A673 (cell line): Measurements from ENCODE around the gene KRT80. TPM values are rescaled to one million over a fixed set of nuclear protein-coding genes. Genes with fewer than 3 reads are reported as not detected.

Experiments
- BruUV-seq: library from RNA; stranded (reverse); fragments of 400-500 nt; replicated peaks from 2 replicates; lab custom pipeline; 2021; lab: Mats Ljungman, UMichigan
- CTCF ChIA-PET: fragments of 300-600 bp; sonication (Branson Sonifier 250); formaldehyde crosslinking; loops from one replicate; lab custom pipeline; 2022; ENCODE audit warnings: antibody characterized with exemption; lab: Charles Lee
- POLR2A ChIA-PET: fragments of 300-600 bp; sonication (Branson Sonifier 250); formaldehyde crosslinking; loops from one replicate; lab custom pipeline; 2022; ENCODE audit warnings: antibody characterized with exemption; ENCODE audit not compliant: low non-redundant PET; lab: Charles Lee
- DNase-seq: peaks from one replicate; pipeline ENCODE4 v3.0.0-alpha.2; 2015; ENCODE audit warnings: low spot score
- H3K27ac ChIP-seq: fragments of 200-600 bp; sonication (generic); 2 replicates; pipeline ENCODE4 v1.5.1; 2016; ENCODE audit warnings: mixed run types, low read depth, mild to moderate bottlenecking, mixed read lengths, antibody characterized with exemption, low read length; ENCODE audit not compliant: poor library complexity, severe bottlenecking
- H3K27me3 ChIP-seq: fragments of 200-600 bp; sonication (generic); replicated peaks from 2 replicates; pipeline ENCODE4 v1.6.1; 2017; ENCODE audit warnings: mixed run types, low read depth, mild to moderate bottlenecking, mixed read lengths, antibody characterized with exemption, low read length; ENCODE audit not compliant: insufficient read depth, poor library complexity
- H3K36me3 ChIP-seq: fragments of 200-600 bp; sonication (generic); 2 replicates; pipeline ENCODE4 v1.6.1; 2016; ENCODE audit warnings: mixed run types, mild to moderate bottlenecking, mixed read lengths, antibody characterized with exemption, low read length; ENCODE audit not compliant: insufficient read depth, poor library complexity, severe bottlenecking
- H3K4me1 ChIP-seq: fragments of 200-600 bp; sonication (generic); 2 replicates; pipeline ENCODE4 v1.6.1; 2017; ENCODE audit warnings: mixed run types, mild to moderate bottlenecking, mixed read lengths, antibody characterized with exemption, low read length; ENCODE audit not compliant: insufficient read depth, poor library complexity, severe bottlenecking
- H3K4me3 ChIP-seq: fragments of 200-600 bp; sonication (generic); 2 replicates; pipeline ENCODE4 v1.5.1; 2016; ENCODE audit warnings: low read depth, mixed run types, mild to moderate bottlenecking, mixed read lengths, low read length; ENCODE audit not compliant: poor library complexity, severe bottlenecking
- H3K9me3 ChIP-seq: fragments of 200-600 bp; sonication (generic); 2 replicates; pipeline ENCODE4 v1.6.1; 2016; ENCODE audit warnings: mixed run types, low read depth, mild to moderate bottlenecking, mixed read lengths, antibody characterized with exemption, low read length; ENCODE audit not compliant: poor library complexity, severe bottlenecking
- CTCF ChIP-seq: fragments of 300-800, 200-600 bp; sonication (generic); conservative IDR thresholded peaks from 2 replicates; pipeline ENCODE4 v1.5.1; 2017; ENCODE audit warnings: low read depth, mild to moderate bottlenecking, antibody characterized with exemption, low read length, moderate library complexity, mixed read lengths
- EZH2 ChIP-seq: fragments of 200-600 bp; sonication (generic); IDR thresholded peaks from 2 replicates; pipeline ENCODE4 v1.6.1; 2017; ENCODE audit warnings: borderline replicate concordance, low read depth, mild to moderate bottlenecking, mixed read lengths, antibody characterized with exemption, low read length; ENCODE audit not compliant: poor library complexity, severe bottlenecking
- intact Hi-C: fragments of 100-400 bp; cut with micrococcal nuclease; formaldehyde crosslinking; loops from one replicate; pipeline ENCODE4 v1.10.0; 2022; ENCODE audit not compliant: unreplicated experiment
- total RNA-seq: library from RNA; stranded (reverse); gene quantifications from 2 replicates; pipeline ENCODE4 v1.2.3, GENCODE V29; 2021

Gene KRT80
- total RNA-seq, 1 experiment from 2014 or later, result 1.0 TPM

GRCh38 chr12:52127683-52128450 is 63.9 kb downstream of the KRT80 start:
- DNase-seq, result no peak
- Histone ChIP-seq H3K4me3 (no peak overlapping the region), H3K36me3 (no peaks in the 10 kb centered on the region), H3K9me3 (no peaks in the 10 kb centered on the region), H3K27me3 (no peaks in the 10 kb centered on the region), H3K4me1 (no peaks in the 10 kb centered on the region), H3K27ac (no peak overlapping the region)
- TF ChIP-seq EZH2, result no peak
- TF ChIP-seq CTCF, result no peak
- intact Hi-C loops, result no loop called here
- ChIA-PET POLR2A (no interaction called here), CTCF (interaction anchor here (1.4 kb wide), 1 partner anchor 103 kb away, joined by 6 read pairs; no protein-coding TSS in a partner anchor)
- no TSS peak for BruUV-seq

- H3K27ac ChIP-seq, result no peak overlapping the region
- POLR2A ChIA-PET, result no interaction called here
- no TSS peak for BruUV-seq
- H3K27me3 ChIP-seq, result no peaks in the 10 kb centered on the region
- intact Hi-C loops, result no loop called here
- H3K36me3 ChIP-seq, result no peaks in the 10 kb centered on the region
- CTCF ChIA-PET, result interaction anchor here (1.4 kb wide), 1 partner anchor 102 kb away, joined by 6 read pairs; no protein-coding TSS in a partner anchor
- no peak for DNase-seq
- no peaks in the 10 kb centered on the region for H3K4me1 ChIP-seq
- TF ChIP-seq CTCF, result no peak
- TF ChIP-seq EZH2, result no peak
- H3K9me3 ChIP-seq, result no peaks in the 10 kb centered on the region
- no peak overlapping the region for H3K4me3 ChIP-seq
Observed at GRCh38 chr12:52126605-52127578, 64.9 kb downstream of the KRT80 start.

GRCh38 chr12:52126050-52126604 is 65.7 kb downstream of the KRT80 start:
- Histone ChIP-seq H3K4me1 (peaks cover 5% of the 10 kb centered on the region), H3K27me3 (no peaks in the 10 kb centered on the region), H3K36me3 (no peaks in the 10 kb centered on the region), H3K4me3 (no peak overlapping the region), H3K9me3 (no peaks in the 10 kb centered on the region), H3K27ac (no peak overlapping the region)
- BruUV-seq, result no TSS peak
- CTCF ChIA-PET, result interaction anchor here (5.1 kb wide), 1 partner anchor 101 kb away, joined by 45 read pairs; no protein-coding TSS in a partner anchor
- DNase-seq, result no peak
- intact Hi-C loops, result no loop called here
- TF ChIP-seq CTCF (no peak), EZH2 (no peak)
- POLR2A ChIA-PET, result no interaction called here
